Neural cell (in vitro differentiated cells): ENCODE data around the gene KRTAP2-4. TPM values are rescaled to one million over a fixed set of nuclear protein-coding genes. Genes with fewer than 3 reads are reported as not detected.

Experiments
- H2AFZ ChIP-seq: fragments of 200-600, 300-800 bp; sonication (generic), shearing (Covaris generic); 2 replicates; pipeline ENCODE4 v1.6.0; 2014; ENCODE audit warnings: low read depth, mild to moderate bottlenecking, antibody characterized with exemption, low read length, moderate library complexity
- H3F3A ChIP-seq: fragments of 200-600 bp; shearing (Covaris generic); 2 replicates; pipeline ENCODE4 v1.6.1; 2016; ENCODE audit warnings: mild to moderate bottlenecking, moderate library complexity, mixed read lengths, antibody characterized with exemption, low read length; ENCODE audit not compliant: insufficient read depth, poor library complexity, severe bottlenecking
- H3K27ac ChIP-seq: fragments of 200-600, 300-800 bp; sonication (generic), shearing (Covaris generic); 2 replicates; pipeline ENCODE4 v1.5.1; 2014; ENCODE audit warnings: mild to moderate bottlenecking, low read length, moderate library complexity
- H3K27me3 ChIP-seq: fragments of 300-800, 200-600 bp; sonication (generic), shearing (Covaris generic); 2 replicates; pipeline ENCODE4 v1.6.0; 2014; ENCODE audit warnings: mild to moderate bottlenecking, low read depth, low read length, moderate library complexity; ENCODE audit not compliant: insufficient read depth
- H3K36me3 ChIP-seq: fragments of 300-800, 200-600 bp; sonication (generic), shearing (Covaris generic); 2 replicates; pipeline ENCODE4 v1.5.1; 2014; ENCODE audit warnings: mild to moderate bottlenecking, antibody characterized with exemption, low read length, moderate library complexity; ENCODE audit not compliant: insufficient read depth
- H3K4me2 ChIP-seq: fragments of 300-800, 200-600 bp; sonication (generic), shearing (Covaris generic); 2 replicates; pipeline ENCODE4 v1.6.0; 2014; ENCODE audit warnings: mild to moderate bottlenecking, low read length
- H3K4me3 ChIP-seq: fragments of 300-800, 200-600 bp; sonication (generic), shearing (Covaris generic); 2 replicates; pipeline ENCODE4 v1.5.1; 2014; ENCODE audit warnings: mild to moderate bottlenecking, low read length, moderate library complexity
- H3K79me2 ChIP-seq: fragments of 200-600 bp; shearing (Covaris generic); replicated peaks from 2 replicates; pipeline ENCODE4 v1.6.0; 2014; ENCODE audit warnings: mild to moderate bottlenecking, low read length, moderate library complexity; ENCODE audit not compliant: insufficient read depth
- H3K9ac ChIP-seq: fragments of 300-800, 200-600 bp; sonication (generic), shearing (Covaris generic); 2 replicates; pipeline ENCODE4 v1.6.1; 2016; ENCODE audit warnings: mild to moderate bottlenecking, low read length, mixed read lengths
- H3K9me2 ChIP-seq: fragments of 200-600 bp; shearing (Covaris generic); 2 replicates; pipeline ENCODE4 v1.6.1; 2016; ENCODE audit warnings: mild to moderate bottlenecking, low read length, mixed read lengths; ENCODE audit not compliant: insufficient read depth
- H3K9me3 ChIP-seq: fragments of 200-600, 300-800 bp; sonication (generic), shearing (Covaris generic); 2 replicates; pipeline ENCODE4 v1.6.1; 2016; ENCODE audit warnings: mild to moderate bottlenecking, mixed run types, low read length, moderate library complexity, mixed read lengths
- H4K20me1 ChIP-seq: fragments of 200-600 bp; shearing (Covaris generic); 2 replicates; pipeline ENCODE4 v1.6.1; 2016; ENCODE audit warnings: mild to moderate bottlenecking, mixed run types; ENCODE audit not compliant: insufficient read depth
- CTCF ChIP-seq: fragments of 450-650 bp; IDR thresholded peaks from 2 replicates; pipeline ENCODE4 v1.5.1; 2014; ENCODE audit warnings: antibody characterized with exemption, mild to moderate bottlenecking, moderate library complexity; ENCODE audit not compliant: poor library complexity, severe bottlenecking
- EP300 ChIP-seq: fragments of 450-650 bp; conservative IDR thresholded peaks from 2 replicates; pipeline ENCODE4 v1.6.1; 2014; ENCODE audit warnings: antibody characterized with exemption, mild to moderate bottlenecking, moderate library complexity; ENCODE audit not compliant: poor library complexity, severe bottlenecking
- EZH2 ChIP-seq: fragments of 200-600, 300-800 bp; shearing (Covaris generic), sonication (generic); IDR thresholded peaks from 2 replicates; pipeline ENCODE4 v1.6.1; 2014; ENCODE audit warnings: antibody characterized with exemption, low read length, borderline replicate concordance, mild to moderate bottlenecking; ENCODE audit not compliant: insufficient read depth, poor library complexity, severe bottlenecking
- MXI1 ChIP-seq: fragments of 450-650 bp; conservative IDR thresholded peaks from 2 replicates; pipeline ENCODE4 v1.6.1; 2014; ENCODE audit warnings: antibody characterized with exemption, mild to moderate bottlenecking; ENCODE audit not compliant: poor library complexity, severe bottlenecking
- POLR2AphosphoS5 ChIP-seq: IDR thresholded peaks from 2 replicates; pipeline ENCODE4 v1.6.1; 2012
- RAD21 ChIP-seq: fragments of 450-650 bp; conservative IDR thresholded peaks from 2 replicates; pipeline ENCODE4 v1.6.1; 2014; ENCODE audit warnings: antibody characterized with exemption, mild to moderate bottlenecking, moderate library complexity
- REST ChIP-seq: IDR thresholded peaks from 2 replicates; pipeline ENCODE4 v1.6.1; 2012; ENCODE audit warnings: borderline replicate concordance
- SMC3 ChIP-seq: fragments of 450-650 bp; conservative IDR thresholded peaks from 2 replicates; pipeline ENCODE4 v1.6.1; 2014; ENCODE audit warnings: antibody characterized with exemption, mild to moderate bottlenecking, moderate library complexity; ENCODE audit not compliant: poor library complexity
- TAF1 ChIP-seq: IDR thresholded peaks from 2 replicates; pipeline ENCODE4 v1.6.1; 2012; ENCODE audit warnings: low read depth
- polyA plus RNA-seq: library from polyadenylated mRNA; depleted of rRNA; stranded (reverse); fragments of >200 nt; gene quantifications from 2 replicates; pipeline ENCODE4 v1.2.3, GENCODE V29; 2014

KRTAP2-4 gene
- polyA plus RNA-seq, 1 donor from 2014 or later, result not detected

- no peak within 1 kb of the TSS for H2AFZ ChIP-seq
- no peak within 1 kb of the TSS for H3K27ac ChIP-seq
- H3K36me3 ChIP-seq, result no peaks in the 10 kb centered on the region
- no peaks in the 10 kb centered on the region for H3K9me2 ChIP-seq
- no peaks in the 10 kb centered on the region for H3F3A ChIP-seq
- no peaks in the 10 kb centered on the region for H3K27me3 ChIP-seq
- H3K4me3 ChIP-seq, result no peak within 1 kb of the TSS
- H3K9ac ChIP-seq, result no peak within 1 kb of the TSS
- H3K79me2 ChIP-seq, result no peaks in the 10 kb centered on the region
- TF ChIP-seq MXI1 (no peak), POLR2AphosphoS5 (no peak), SMC3 (no peak), RAD21 (no peak), EZH2 (no peak), REST (no peak), TAF1 (no peak), CTCF (no peak), EP300 (no peak)
- H3K9me3 ChIP-seq, result no peaks in the 10 kb centered on the region
- no peaks in the 10 kb centered on the region for H4K20me1 ChIP-seq
- H3K4me2 ChIP-seq, result no peak within 1 kb of the TSS
Observed at GRCh38 chr17:41026715-41027471, 38.8 kb downstream of the KRTAP2-4 start, which contains the start of gene KRTAP1-5. Gene KRTAP1-5 (minus strand): TSS chr17:41027208. CDS start chr17:41027155, 53 bp downstream.

GRCh38 chr17:41024697-41025096 lies 41.0 kb downstream of the KRTAP2-4 start:
- no peaks in the 10 kb centered on the region for H4K20me1 ChIP-seq
- no peak overlapping the region for H2AFZ ChIP-seq
- no peaks in the 10 kb centered on the region for H3F3A ChIP-seq
- no peak overlapping the region for H3K4me2 ChIP-seq
- no peak for TF ChIP-seq POLR2AphosphoS5
- no peak for TF ChIP-seq CTCF
- TF ChIP-seq TAF1, result no peak
- no peak for TF ChIP-seq REST
- no peak for TF ChIP-seq SMC3
- no peak for TF ChIP-seq EZH2
- TF ChIP-seq MXI1, result no peak
- no peak for TF ChIP-seq EP300
- TF ChIP-seq RAD21, result no peak
- H3K4me3 ChIP-seq, result no peak overlapping the region
- no peaks in the 10 kb centered on the region for H3K9me3 ChIP-seq
- H3K36me3 ChIP-seq, result no peaks in the 10 kb centered on the region
- H3K27me3 ChIP-seq, result no peaks in the 10 kb centered on the region
- H3K9me2 ChIP-seq, result no peaks in the 10 kb centered on the region
- H3K27ac ChIP-seq, result no peak overlapping the region
- no peak overlapping the region for H3K9ac ChIP-seq
- no peaks in the 10 kb centered on the region for H3K79me2 ChIP-seq
